H54 (cell line): ENCODE measurements around the gene CACNA1C.

Experiments used
- DNase-seq: peaks from one replicate; pipeline ENCODE4 v3.0.0; 2011; ENCODE audit warnings: low spot score, mixed read lengths; ENCODE audit not compliant: insufficient read length
- FAIRE-seq: peaks from 3 replicates; lab custom pipeline; 2011; peaks lifted over from hg19 to GRCh38; lab: Jason Lieb, UNC
- POLR2A ChIP-seq: IDR thresholded peaks from 2 replicates; pipeline ENCODE4 v1.6.1; 2011; ENCODE audit warnings: low read depth, mild to moderate bottlenecking, low read length

CACNA1C gene

GRCh38 chr12:2640709-2641108 lies 587.9 kb downstream of the CACNA1C start:
- FAIRE-seq: peak; percentile 95
- TF ChIP-seq POLR2A: peak; percentile 26; the same call in 1 of the 2 replicates
- peak; percentile 100 for DNase-seq

- FAIRE-seq (no peak), DNase-seq (peak; percentile 73)
- TF ChIP-seq POLR2A: no peak
These were observed 588.4 kb downstream of the CACNA1C start for GRCh38 chr12:2641207-2641606.

GRCh38 chr12:2641761-2642160 lies 589.0 kb downstream of the CACNA1C start:
- FAIRE-seq (no peak), DNase-seq (no peak)
- TF ChIP-seq POLR2A: no peak

- DNase-seq (no peak), FAIRE-seq (no peak)
- TF ChIP-seq POLR2A: no peak
These were observed 589.5 kb downstream of the CACNA1C start for GRCh38 chr12:2642176-2642892.

GRCh38 chr12:2642896-2643425 lies 590.2 kb downstream of the CACNA1C start:
- no peak for FAIRE-seq
- no peak for TF ChIP-seq POLR2A
- no peak for DNase-seq

- DNase-seq: no peak
- FAIRE-seq: no peak
These were observed 590.9 kb downstream of the CACNA1C start for GRCh38 chr12:2643576-2644135.

GRCh38 chr12:2644683-2645405 lies 592.1 kb downstream of the CACNA1C start:
- no peak for TF ChIP-seq POLR2A
- FAIRE-seq (no peak), DNase-seq (no peak)

More at GRCh38 chr12:2643576-2644135, 590.9 kb downstream of the CACNA1C start:
- TF ChIP-seq POLR2A: no peak

- FAIRE-seq (no peak), DNase-seq (no peak)
- no peak for TF ChIP-seq POLR2A
These were observed 592.7 kb downstream of the CACNA1C start for GRCh38 chr12:2645460-2645859.

- FAIRE-seq (no peak), DNase-seq (no peak)
- no peak for TF ChIP-seq POLR2A
These were observed 593.6 kb downstream of the CACNA1C start for GRCh38 chr12:2646341-2646740.

GRCh38 chr12:2647186-2647585 lies 594.4 kb downstream of the CACNA1C start:
- FAIRE-seq (no peak), DNase-seq (no peak)
- TF ChIP-seq POLR2A: no peak

GRCh38 chr12:2648406-2648805 lies 595.6 kb downstream of the CACNA1C start:
- DNase-seq (no peak), FAIRE-seq (no peak)
- no peak for TF ChIP-seq POLR2A

- no peak for DNase-seq
- FAIRE-seq: no peak
- no peak for TF ChIP-seq POLR2A
These were observed 596.6 kb downstream of the CACNA1C start for GRCh38 chr12:2649201-2650030.

- FAIRE-seq: no peak
- no peak for DNase-seq
- no peak for TF ChIP-seq POLR2A
These were observed 597.7 kb downstream of the CACNA1C start for GRCh38 chr12:2650261-2651067.
